Stimulated activated memory B cell treated with anti-CD40 and anti-IgM and Interleukin-4, amounts not matched to agents 10 μg/mL and 1 μg/mL and 100 μg/mL, for 72 hours (primary cell): ENCODE data around the gene ITGAE.
A peak's percentile ranks its signal among the peaks of the same experiment; 100 is the strongest.

ENCODE experiments used
- ATAC-seq: fragments of 150-1000 bp; cut with Tn5 transposase; 2 replicates; pipeline ENCODE4 v1.10.0; 2021
- H3K27ac Mint-ChIP-seq: one replicate; pipeline ENCODE4 v1.8.0; 2022; ENCODE audit warnings: mild to moderate bottlenecking, mixed read lengths
- H3K27me3 Mint-ChIP-seq: one replicate; pipeline ENCODE4 v1.8.0; 2022; ENCODE audit warnings: mixed read lengths
- H3K36me3 Mint-ChIP-seq: one replicate; pipeline ENCODE4 v1.8.0; 2022; ENCODE audit warnings: mixed read lengths
- H3K4me1 Mint-ChIP-seq: one replicate; pipeline ENCODE4 v1.8.0; 2022; ENCODE audit warnings: mixed read lengths
- H3K4me3 Mint-ChIP-seq: one replicate; pipeline ENCODE4 v1.8.0; 2022; ENCODE audit warnings: mild to moderate bottlenecking, moderate library complexity, mixed read lengths
- H3K9me3 Mint-ChIP-seq: one replicate; pipeline ENCODE4 v1.8.0; 2022; ENCODE audit warnings: mixed read lengths

The ITGAE gene

GRCh38 chr17:3828852-3829232 is 27.9 kb upstream of the ITGAE start:
- Mint-ChIP-seq H3K27me3 (no peaks in the 10 kb centered on the region), H3K27ac (no peak overlapping the region), H3K4me1 (peaks cover 3% of the 10 kb centered on the region), H3K9me3 (no peaks in the 10 kb centered on the region), H3K36me3 (peaks cover 58% of the 10 kb centered on the region), H3K4me3 (no peak overlapping the region)
- no peak for ATAC-seq

GRCh38 chr17:3828151-3828851 is 27.3 kb upstream of the ITGAE start:
- H3K4me1 Mint-ChIP-seq, result no peaks in the 10 kb centered on the region
- ATAC-seq, result no peak
- no peaks in the 10 kb centered on the region for H3K9me3 Mint-ChIP-seq
- peaks cover 56% of the 10 kb centered on the region for H3K36me3 Mint-ChIP-seq
- no peaks in the 10 kb centered on the region for H3K27me3 Mint-ChIP-seq
- peak overlapping the region; percentile 50 for H3K27ac Mint-ChIP-seq
- no peak overlapping the region for H3K4me3 Mint-ChIP-seq

GRCh38 chr17:3827124-3827773 is 26.3 kb upstream of the ITGAE start:
- Mint-ChIP-seq H3K4me3 (no peak overlapping the region), H3K4me1 (no peaks in the 10 kb centered on the region), H3K36me3 (peaks cover 62% of the 10 kb centered on the region), H3K27me3 (no peaks in the 10 kb centered on the region), H3K27ac (peak overlapping the region; percentile 50), H3K9me3 (no peaks in the 10 kb centered on the region)
- ATAC-seq, result no peak

- Mint-ChIP-seq H3K36me3 (peaks cover 73% of the 10 kb centered on the region), H3K4me3 (no peak overlapping the region), H3K4me1 (no peaks in the 10 kb centered on the region), H3K27me3 (no peaks in the 10 kb centered on the region), H3K27ac (peak overlapping the region; percentile 50), H3K9me3 (no peaks in the 10 kb centered on the region)
- ATAC-seq, result no peak
These were observed 25.2 kb upstream of the ITGAE start for GRCh38 chr17:3826191-3826590.

- Mint-ChIP-seq H3K4me3 (no peak overlapping the region), H3K4me1 (peaks cover 20% of the 10 kb centered on the region), H3K9me3 (no peaks in the 10 kb centered on the region), H3K27ac (no peak overlapping the region), H3K27me3 (no peaks in the 10 kb centered on the region), H3K36me3 (peaks cover 64% of the 10 kb centered on the region)
- ATAC-seq, result no peak
These were observed 20.1 kb upstream of the ITGAE start for GRCh38 chr17:3821101-3821500.

- no peaks in the 10 kb centered on the region for H3K9me3 Mint-ChIP-seq
- no peaks in the 10 kb centered on the region for H3K27me3 Mint-ChIP-seq
- peak overlapping the region; percentile 86 for H3K27ac Mint-ChIP-seq
- H3K4me3 Mint-ChIP-seq, result peak overlapping the region; percentile 63
- ATAC-seq, result peak; percentile 86
- H3K4me1 Mint-ChIP-seq, result peaks cover 20% of the 10 kb centered on the region
- peaks cover 64% of the 10 kb centered on the region for H3K36me3 Mint-ChIP-seq
These were observed 17.8 kb upstream of the ITGAE start for GRCh38 chr17:3818786-3819185.

GRCh38 chr17:3817851-3818605 is 17.0 kb upstream of the ITGAE start:
- peaks cover 63% of the 10 kb centered on the region for H3K36me3 Mint-ChIP-seq
- no peaks in the 10 kb centered on the region for H3K9me3 Mint-ChIP-seq
- peak overlapping the region; percentile 86 for H3K27ac Mint-ChIP-seq
- peaks cover 20% of the 10 kb centered on the region for H3K4me1 Mint-ChIP-seq
- peak overlapping the region; percentile 63 for H3K4me3 Mint-ChIP-seq
- H3K27me3 Mint-ChIP-seq, result no peaks in the 10 kb centered on the region
- ATAC-seq, result no peak

- Mint-ChIP-seq H3K36me3 (peaks cover 63% of the 10 kb centered on the region), H3K27ac (peak overlapping the region; percentile 72), H3K4me3 (no peak overlapping the region), H3K27me3 (no peaks in the 10 kb centered on the region), H3K9me3 (no peaks in the 10 kb centered on the region), H3K4me1 (peaks cover 29% of the 10 kb centered on the region)
- ATAC-seq, result no peak
These were observed 14.9 kb upstream of the ITGAE start for GRCh38 chr17:3815925-3816324.

- ATAC-seq, result no peak
- Mint-ChIP-seq H3K27ac (peak overlapping the region; percentile 72), H3K4me1 (peaks cover 37% of the 10 kb centered on the region), H3K27me3 (no peaks in the 10 kb centered on the region), H3K36me3 (peaks cover 58% of the 10 kb centered on the region), H3K9me3 (no peaks in the 10 kb centered on the region), H3K4me3 (no peak overlapping the region)
These were observed 14.1 kb upstream of the ITGAE start for GRCh38 chr17:3815122-3815521.

- ATAC-seq, result no peak
- no peaks in the 10 kb centered on the region for H3K9me3 Mint-ChIP-seq
- H3K27me3 Mint-ChIP-seq, result no peaks in the 10 kb centered on the region
- peaks cover 65% of the 10 kb centered on the region for H3K36me3 Mint-ChIP-seq
- peaks cover 44% of the 10 kb centered on the region for H3K4me1 Mint-ChIP-seq
- no peak overlapping the region for H3K27ac Mint-ChIP-seq
- H3K4me3 Mint-ChIP-seq, result no peak overlapping the region
These were observed 13.4 kb upstream of the ITGAE start for GRCh38 chr17:3814361-3814760.

- Mint-ChIP-seq H3K36me3 (peaks cover 60% of the 10 kb centered on the region), H3K4me3 (no peak overlapping the region)
- ATAC-seq, result no peak
These were observed 12.2 kb upstream of the ITGAE start for GRCh38 chr17:3813171-3813570.

GRCh38 chr17:3812771-3813170 is 11.8 kb upstream of the ITGAE start:
- no peak for ATAC-seq

More at GRCh38 chr17:3813171-3813570, 12.2 kb upstream of the ITGAE start:
- Mint-ChIP-seq H3K27ac (peak overlapping the region; percentile 77), H3K4me1 (peaks cover 39% of the 10 kb centered on the region), H3K9me3 (no peaks in the 10 kb centered on the region), H3K27me3 (no peaks in the 10 kb centered on the region)

GRCh38 chr17:3812284-3812683 is 11.3 kb upstream of the ITGAE start:
- H3K4me1 Mint-ChIP-seq, result peaks cover 41% of the 10 kb centered on the region
- peak overlapping the region; percentile 77 for H3K27ac Mint-ChIP-seq
- no peak for ATAC-seq
- no peak overlapping the region for H3K4me3 Mint-ChIP-seq
- H3K9me3 Mint-ChIP-seq, result no peaks in the 10 kb centered on the region
- no peaks in the 10 kb centered on the region for H3K27me3 Mint-ChIP-seq
- H3K36me3 Mint-ChIP-seq, result peaks cover 63% of the 10 kb centered on the region

More at GRCh38 chr17:3812771-3813170, 11.8 kb upstream of the ITGAE start:
- Mint-ChIP-seq H3K27me3 (no peaks in the 10 kb centered on the region), H3K27ac (peak overlapping the region; percentile 77), H3K4me3 (no peak overlapping the region), H3K36me3 (peaks cover 62% of the 10 kb centered on the region), H3K9me3 (no peaks in the 10 kb centered on the region), H3K4me1 (peaks cover 40% of the 10 kb centered on the region)

- peak overlapping the region; percentile 64 for H3K4me3 Mint-ChIP-seq
- H3K9me3 Mint-ChIP-seq, result no peaks in the 10 kb centered on the region
- peak overlapping the region; percentile 77 for H3K27ac Mint-ChIP-seq
- H3K36me3 Mint-ChIP-seq, result peaks cover 62% of the 10 kb centered on the region
- peak; percentile 75 for ATAC-seq
- H3K27me3 Mint-ChIP-seq, result no peaks in the 10 kb centered on the region
- peaks cover 42% of the 10 kb centered on the region for H3K4me1 Mint-ChIP-seq
These were observed 9.0 kb upstream of the ITGAE start for GRCh38 chr17:3810019-3810418.

GRCh38 chr17:3809135-3809534 is 8.1 kb upstream of the ITGAE start:
- ATAC-seq, result no peak
- no peak overlapping the region for H3K27ac Mint-ChIP-seq
- H3K27me3 Mint-ChIP-seq, result no peaks in the 10 kb centered on the region
- peaks cover 53% of the 10 kb centered on the region for H3K36me3 Mint-ChIP-seq
- no peak overlapping the region for H3K4me3 Mint-ChIP-seq
- H3K9me3 Mint-ChIP-seq, result no peaks in the 10 kb centered on the region
- peaks cover 51% of the 10 kb centered on the region for H3K4me1 Mint-ChIP-seq
